ENCODE results near the gene PRKAR1A.

PRKAR1A gene

GRCh38 chr17:68562736-68563135 is 50.5 kb downstream of the PRKAR1A start:
- H3K36me3 ChIP-seq (ENCODE audit: control insufficient read depth, insufficient read depth, low read length) = no peaks in the 10 kb centered on the region
- no peak overlapping the region for H3K4me3 ChIP-seq (ENCODE audit: low read length)
- H3K4me1 ChIP-seq (ENCODE audit: control insufficient read depth, insufficient read depth, low read length) = peaks cover 4% of the 10 kb centered on the region
- H3K9me3 ChIP-seq (ENCODE audit: control insufficient read depth, low read length) = no peaks in the 10 kb centered on the region
- no peak overlapping the region for H3K9ac ChIP-seq (ENCODE audit: low read length)
- H3K27me3 ChIP-seq (ENCODE audit: control insufficient read depth, insufficient read depth, low read length) = no peaks in the 10 kb centered on the region

- H3K9me3 ChIP-seq (ENCODE audit: control insufficient read depth, low read length) = no peaks in the 10 kb centered on the region
- no peaks in the 10 kb centered on the region for H3K36me3 ChIP-seq (ENCODE audit: control insufficient read depth, insufficient read depth, low read length)
- H3K4me1 ChIP-seq (ENCODE audit: control insufficient read depth, insufficient read depth, low read length) = peaks cover 4% of the 10 kb centered on the region
- no peaks in the 10 kb centered on the region for H3K27me3 ChIP-seq (ENCODE audit: control insufficient read depth, insufficient read depth, low read length)
- H3K9ac ChIP-seq (ENCODE audit: low read length) = no peak overlapping the region
- no peak overlapping the region for H3K4me3 ChIP-seq (ENCODE audit: low read length)
These were observed 52.3 kb downstream of the PRKAR1A start for GRCh38 chr17:68564415-68565111.

GRCh38 chr17:68565661-68566441 is 53.6 kb downstream of the PRKAR1A start:
- no peaks in the 10 kb centered on the region for H3K9me3 ChIP-seq (ENCODE audit: control insufficient read depth, low read length)
- H3K4me3 ChIP-seq (ENCODE audit: low read length) = no peak overlapping the region
- no peak overlapping the region for H3K9ac ChIP-seq (ENCODE audit: low read length)
- no peaks in the 10 kb centered on the region for H3K27me3 ChIP-seq (ENCODE audit: control insufficient read depth, insufficient read depth, low read length)
- peaks cover 4% of the 10 kb centered on the region for H3K4me1 ChIP-seq (ENCODE audit: control insufficient read depth, insufficient read depth, low read length)
- no peaks in the 10 kb centered on the region for H3K36me3 ChIP-seq (ENCODE audit: control insufficient read depth, insufficient read depth, low read length)

- H3K4me3 ChIP-seq (ENCODE audit: low read length) = no peak overlapping the region
- no peaks in the 10 kb centered on the region for H3K27me3 ChIP-seq (ENCODE audit: control insufficient read depth, insufficient read depth, low read length)
- no peak overlapping the region for H3K9ac ChIP-seq (ENCODE audit: low read length)
- H3K4me1 ChIP-seq (ENCODE audit: control insufficient read depth, insufficient read depth, low read length) = peaks cover 4% of the 10 kb centered on the region
- no peaks in the 10 kb centered on the region for H3K9me3 ChIP-seq (ENCODE audit: control insufficient read depth, low read length)
- H3K36me3 ChIP-seq (ENCODE audit: control insufficient read depth, insufficient read depth, low read length) = no peaks in the 10 kb centered on the region
These were observed 54.2 kb downstream of the PRKAR1A start for GRCh38 chr17:68566442-68566738.

GRCh38 chr17:68567035-68567434 is 54.8 kb downstream of the PRKAR1A start:
- no peak overlapping the region for H3K9ac ChIP-seq (ENCODE audit: low read length)
- H3K9me3 ChIP-seq (ENCODE audit: control insufficient read depth, low read length) = no peaks in the 10 kb centered on the region
- no peaks in the 10 kb centered on the region for H3K27me3 ChIP-seq (ENCODE audit: control insufficient read depth, insufficient read depth, low read length)
- no peak overlapping the region for H3K4me3 ChIP-seq (ENCODE audit: low read length)
- H3K4me1 ChIP-seq (ENCODE audit: control insufficient read depth, insufficient read depth, low read length) = peaks cover 4% of the 10 kb centered on the region
- no peaks in the 10 kb centered on the region for H3K36me3 ChIP-seq (ENCODE audit: control insufficient read depth, insufficient read depth, low read length)

- no peaks in the 10 kb centered on the region for H3K36me3 ChIP-seq (ENCODE audit: control insufficient read depth, insufficient read depth, low read length)
- no peak overlapping the region for H3K4me3 ChIP-seq (ENCODE audit: low read length)
- H3K9ac ChIP-seq (ENCODE audit: low read length) = no peak overlapping the region
- peaks cover 4% of the 10 kb centered on the region for H3K4me1 ChIP-seq (ENCODE audit: control insufficient read depth, insufficient read depth, low read length)
- no peaks in the 10 kb centered on the region for H3K9me3 ChIP-seq (ENCODE audit: control insufficient read depth, low read length)
- no peaks in the 10 kb centered on the region for H3K27me3 ChIP-seq (ENCODE audit: control insufficient read depth, insufficient read depth, low read length)
These were observed 55.4 kb downstream of the PRKAR1A start for GRCh38 chr17:68567581-68567980.

GRCh38 chr17:68568581-68568980 is 56.4 kb downstream of the PRKAR1A start:
- Histone ChIP-seq H3K36me3 (ENCODE audit: control insufficient read depth, insufficient read depth, low read length) (no peaks in the 10 kb centered on the region), H3K4me1 (ENCODE audit: control insufficient read depth, insufficient read depth, low read length) (peaks cover 4% of the 10 kb centered on the region), H3K9ac (ENCODE audit: low read length) (no peak overlapping the region), H3K4me3 (ENCODE audit: low read length) (no peak overlapping the region), H3K27me3 (ENCODE audit: control insufficient read depth, insufficient read depth, low read length) (no peaks in the 10 kb centered on the region), H3K9me3 (ENCODE audit: control insufficient read depth, low read length) (no peaks in the 10 kb centered on the region)

GRCh38 chr17:68569346-68569745 is 57.1 kb downstream of the PRKAR1A start:
- Histone ChIP-seq H3K4me1 (ENCODE audit: control insufficient read depth, insufficient read depth, low read length) (peaks cover 4% of the 10 kb centered on the region), H3K4me3 (ENCODE audit: low read length) (no peak overlapping the region), H3K27me3 (ENCODE audit: control insufficient read depth, insufficient read depth, low read length) (no peaks in the 10 kb centered on the region), H3K36me3 (ENCODE audit: control insufficient read depth, insufficient read depth, low read length) (no peaks in the 10 kb centered on the region), H3K9me3 (ENCODE audit: control insufficient read depth, low read length) (no peaks in the 10 kb centered on the region), H3K9ac (ENCODE audit: low read length) (no peak overlapping the region)

- no peak overlapping the region for H3K9ac ChIP-seq (ENCODE audit: low read length)
- no peaks in the 10 kb centered on the region for H3K36me3 ChIP-seq (ENCODE audit: control insufficient read depth, insufficient read depth, low read length)
- peaks cover 4% of the 10 kb centered on the region for H3K4me1 ChIP-seq (ENCODE audit: control insufficient read depth, insufficient read depth, low read length)
- H3K4me3 ChIP-seq (ENCODE audit: low read length) = no peak overlapping the region
- H3K27me3 ChIP-seq (ENCODE audit: control insufficient read depth, insufficient read depth, low read length) = no peaks in the 10 kb centered on the region
- H3K9me3 ChIP-seq (ENCODE audit: control insufficient read depth, low read length) = no peaks in the 10 kb centered on the region
These were observed 58.3 kb downstream of the PRKAR1A start for GRCh38 chr17:68570526-68570925.

GRCh38 chr17:68572138-68572842 is 60.1 kb downstream of the PRKAR1A start:
- Histone ChIP-seq H3K9me3 (ENCODE audit: control insufficient read depth, low read length) (no peaks in the 10 kb centered on the region), H3K36me3 (ENCODE audit: control insufficient read depth, insufficient read depth, low read length) (no peaks in the 10 kb centered on the region), H3K4me1 (ENCODE audit: control insufficient read depth, insufficient read depth, low read length) (peaks cover 3% of the 10 kb centered on the region), H3K27me3 (ENCODE audit: control insufficient read depth, insufficient read depth, low read length) (no peaks in the 10 kb centered on the region), H3K9ac (ENCODE audit: low read length) (no peak overlapping the region), H3K4me3 (ENCODE audit: low read length) (no peak overlapping the region)

- Histone ChIP-seq H3K36me3 (ENCODE audit: control insufficient read depth, insufficient read depth, low read length) (no peaks in the 10 kb centered on the region), H3K4me3 (ENCODE audit: low read length) (no peak overlapping the region), H3K9me3 (ENCODE audit: control insufficient read depth, low read length) (no peaks in the 10 kb centered on the region), H3K9ac (ENCODE audit: low read length) (no peak overlapping the region), H3K27me3 (ENCODE audit: control insufficient read depth, insufficient read depth, low read length) (no peaks in the 10 kb centered on the region), H3K4me1 (ENCODE audit: control insufficient read depth, insufficient read depth, low read length) (no peaks in the 10 kb centered on the region)
These were observed 61.1 kb downstream of the PRKAR1A start for GRCh38 chr17:68573338-68573737.

GRCh38 chr17:68576137-68576536 is 63.9 kb downstream of the PRKAR1A start:
- no peaks in the 10 kb centered on the region for H3K27me3 ChIP-seq (ENCODE audit: control insufficient read depth, insufficient read depth, low read length)
- H3K9ac ChIP-seq (ENCODE audit: low read length) = no peak overlapping the region
- no peak overlapping the region for H3K4me3 ChIP-seq (ENCODE audit: low read length)
- H3K9me3 ChIP-seq (ENCODE audit: control insufficient read depth, low read length) = no peaks in the 10 kb centered on the region
- no peaks in the 10 kb centered on the region for H3K36me3 ChIP-seq (ENCODE audit: control insufficient read depth, insufficient read depth, low read length)
- H3K4me1 ChIP-seq (ENCODE audit: control insufficient read depth, insufficient read depth, low read length) = no peaks in the 10 kb centered on the region

Measured in mucosa of stomach (tissue), 1 donor.